GM19023 (cell line): ENCODE results near the gene EPB41L1.
"Not testable (repeated sequence)": the region's sequence is repeated elsewhere in the genome, so short reads cannot be mapped to it uniquely, and the experiment has no call there.

Source experiments
- ATAC-seq: cut with Tn5 transposase; IDR thresholded peaks from one replicate; pipeline ENCODE4 v1.9.1; 2021; ENCODE audit warnings: mild to moderate bottlenecking, moderate library complexity; ENCODE audit not compliant: unreplicated experiment

The EPB41L1 gene

DNA sequence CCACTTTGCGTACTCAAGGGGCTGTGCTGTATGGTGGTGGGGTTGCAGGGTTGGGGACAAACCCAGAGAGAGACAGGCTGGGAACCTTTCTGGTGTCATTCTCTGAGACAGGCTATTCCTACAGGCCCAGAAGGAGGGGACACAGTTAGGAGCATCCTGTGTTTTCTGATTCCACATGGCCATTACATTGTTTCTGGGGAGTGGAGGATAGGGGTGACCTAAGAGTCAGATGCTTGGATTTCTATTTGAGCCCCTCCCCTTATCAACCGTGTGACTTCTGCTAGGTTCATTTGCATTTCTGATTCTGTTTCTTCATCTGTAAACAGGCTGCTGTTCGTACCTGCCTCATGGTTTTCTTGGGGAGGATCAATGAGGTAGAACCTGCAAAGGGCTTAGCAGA is 29.4 kb upstream of the EPB41L1 start:
- no peak for ATAC-seq

DNA sequence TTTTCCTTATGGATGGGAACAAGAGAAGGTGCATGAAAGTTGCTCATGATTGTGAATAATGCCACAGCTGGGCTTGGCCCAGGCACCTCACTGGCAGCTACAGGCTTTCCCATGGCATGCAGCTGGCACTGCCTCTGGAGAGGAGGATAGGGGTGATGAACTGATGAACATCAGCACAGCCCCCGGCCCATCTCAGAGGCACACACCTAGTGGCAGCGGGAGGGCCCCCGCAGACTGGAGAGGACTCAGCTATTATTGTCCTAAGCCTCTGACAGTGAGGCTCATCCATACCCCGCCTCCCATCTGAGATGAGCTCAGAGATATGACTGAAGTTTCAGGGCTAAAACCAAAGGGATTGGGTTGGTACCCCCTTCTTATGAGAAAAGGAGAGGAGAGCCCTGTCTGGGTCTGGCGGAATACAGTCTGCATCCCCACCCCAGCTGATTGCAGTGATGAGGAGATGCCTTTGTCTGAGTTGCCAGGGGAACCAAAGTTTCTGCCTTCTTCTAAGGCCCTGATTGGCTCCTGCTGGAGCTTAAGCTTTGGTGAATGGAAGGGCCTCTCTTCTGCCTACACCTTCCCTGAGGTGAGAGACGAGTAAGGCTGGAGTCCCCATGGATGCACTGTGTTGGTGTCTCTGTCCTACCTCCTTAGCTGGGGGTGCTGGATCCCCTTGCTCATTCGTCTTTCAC is 27.6 kb upstream of the EPB41L1 start:
- ATAC-seq = no peak

DNA sequence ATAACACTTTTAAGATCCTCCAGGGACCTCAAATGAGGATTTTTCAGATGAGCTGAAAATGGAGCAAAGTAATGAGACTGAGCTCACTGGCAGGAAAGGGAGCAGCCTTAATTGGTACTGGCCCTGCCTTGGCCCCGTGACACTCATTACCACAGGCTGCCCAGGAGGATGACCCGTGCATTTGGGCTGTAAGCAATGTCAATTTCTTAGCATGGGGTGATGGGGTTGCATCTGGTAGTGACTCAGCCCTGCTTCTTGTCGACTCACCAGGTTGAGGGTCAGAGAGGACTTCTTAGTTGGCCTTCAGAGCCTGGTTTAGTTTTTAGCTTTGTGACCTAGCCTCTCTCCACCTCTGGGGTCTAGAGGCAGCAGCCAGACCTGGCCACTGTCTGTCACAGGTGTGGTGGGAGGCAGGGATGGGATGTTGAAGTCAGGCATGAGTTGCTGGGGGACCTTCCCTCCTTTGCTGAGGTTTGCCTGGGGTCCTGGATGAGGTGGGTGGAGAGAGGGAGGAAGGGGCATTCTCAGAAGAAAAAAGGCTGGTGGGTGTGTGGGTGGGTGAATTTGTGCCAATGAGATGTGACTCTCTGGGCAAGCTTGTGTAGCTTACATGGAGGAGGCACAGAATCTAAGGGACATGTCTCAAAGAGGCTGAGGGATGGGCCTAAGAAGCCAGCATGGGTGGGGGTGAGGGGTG is 25.9 kb upstream of the EPB41L1 start:
- ATAC-seq = no peak

DNA sequence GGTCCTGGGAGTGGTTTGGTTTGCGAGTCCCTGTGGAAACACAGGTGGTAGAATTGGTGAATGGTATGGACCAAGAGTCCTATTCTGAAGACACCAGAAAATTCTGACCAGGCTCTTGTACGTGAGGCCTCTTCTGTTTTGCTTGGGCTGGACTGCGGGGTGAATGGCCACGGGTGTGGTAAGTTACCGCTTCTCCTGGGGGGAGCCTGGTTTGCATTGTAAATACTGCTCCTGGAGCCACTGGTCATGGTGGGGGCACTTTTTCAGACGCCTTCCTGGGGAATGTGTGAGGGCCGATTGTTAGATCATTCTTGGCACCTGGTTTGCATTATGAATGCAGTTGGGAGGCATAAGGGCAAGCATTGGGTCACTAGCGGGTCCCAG is 25.4 kb upstream of the EPB41L1 start:
- ATAC-seq = no peak

DNA sequence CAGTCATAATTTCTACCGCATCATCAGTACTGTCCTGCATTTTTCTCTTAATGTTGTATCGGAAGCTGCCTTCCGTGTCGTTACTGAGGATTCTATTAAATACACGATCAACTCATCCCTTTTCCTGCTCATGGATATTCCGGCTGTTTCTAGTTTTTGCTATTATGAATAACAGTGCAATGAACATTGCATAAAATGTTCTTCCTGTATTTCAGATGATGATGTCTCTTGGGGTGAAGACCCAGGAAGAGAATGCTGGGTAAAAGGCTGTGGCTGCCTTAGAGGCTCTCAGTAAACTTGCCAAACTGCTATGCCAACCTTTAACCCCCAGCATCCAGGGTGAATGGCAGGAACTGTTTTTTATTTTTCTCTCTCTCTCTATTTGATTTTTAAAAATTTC is 24.1 kb upstream of the EPB41L1 start:
- no peak for ATAC-seq

DNA sequence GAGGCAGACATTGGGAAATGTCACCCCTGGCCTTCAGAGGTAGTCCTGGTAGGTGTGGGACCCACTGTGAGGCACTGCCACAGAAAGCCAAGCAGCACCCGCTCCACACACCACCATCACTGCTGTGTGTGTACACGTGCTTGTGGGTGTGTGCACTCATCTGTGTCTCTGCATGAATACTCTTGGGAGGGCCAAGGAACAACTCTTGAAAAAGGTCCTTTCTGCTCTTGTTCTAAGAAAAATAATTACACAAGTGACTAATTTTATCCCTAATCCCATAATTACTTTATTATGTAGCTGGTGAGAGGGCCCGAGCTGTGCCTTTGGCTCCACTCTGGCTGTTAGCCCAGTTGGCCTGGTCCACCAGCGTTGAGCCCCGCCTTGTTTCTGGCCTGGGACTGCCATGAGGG is 21.7 kb upstream of the EPB41L1 start:
- ATAC-seq = no peak

DNA sequence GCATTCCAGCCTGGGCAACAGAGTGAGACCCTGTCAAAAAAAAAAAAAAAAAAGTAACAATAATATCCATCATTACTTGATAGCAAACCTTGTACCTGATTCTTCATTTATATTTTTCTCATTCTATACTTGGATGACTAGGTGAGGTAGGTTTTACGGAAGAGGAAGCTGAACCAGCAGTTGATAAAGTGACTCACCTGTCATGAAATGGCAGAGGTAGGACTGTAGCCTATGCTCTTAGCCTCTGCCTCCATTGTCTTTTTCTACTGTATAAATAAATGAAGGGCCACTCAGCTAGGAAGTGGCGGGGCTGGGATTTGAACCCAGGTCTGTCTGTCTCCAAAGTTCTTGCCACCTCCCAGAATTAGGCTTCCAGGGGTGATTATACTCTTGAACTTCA is 20.7 kb upstream of the EPB41L1 start:
- no peak for ATAC-seq

DNA sequence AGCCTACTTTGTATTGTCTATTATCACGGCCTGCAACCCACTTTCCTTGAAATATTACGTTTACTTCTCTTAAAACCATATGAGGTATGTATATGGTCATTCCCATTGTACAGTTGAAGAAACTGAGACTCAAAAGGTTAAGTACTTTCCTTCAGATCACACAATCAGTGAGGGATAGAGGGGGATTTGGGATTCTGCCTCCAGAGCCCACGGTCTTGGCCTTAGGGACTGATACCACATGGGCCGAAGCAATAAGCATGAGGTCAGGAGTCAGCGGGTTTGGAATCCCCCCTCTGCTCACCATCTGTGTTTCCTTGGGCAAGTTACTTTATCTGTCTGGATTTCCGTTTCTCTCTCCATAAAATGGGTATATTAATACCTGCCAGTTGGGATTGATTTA is 19.4 kb upstream of the EPB41L1 start:
- no peak for ATAC-seq

DNA sequence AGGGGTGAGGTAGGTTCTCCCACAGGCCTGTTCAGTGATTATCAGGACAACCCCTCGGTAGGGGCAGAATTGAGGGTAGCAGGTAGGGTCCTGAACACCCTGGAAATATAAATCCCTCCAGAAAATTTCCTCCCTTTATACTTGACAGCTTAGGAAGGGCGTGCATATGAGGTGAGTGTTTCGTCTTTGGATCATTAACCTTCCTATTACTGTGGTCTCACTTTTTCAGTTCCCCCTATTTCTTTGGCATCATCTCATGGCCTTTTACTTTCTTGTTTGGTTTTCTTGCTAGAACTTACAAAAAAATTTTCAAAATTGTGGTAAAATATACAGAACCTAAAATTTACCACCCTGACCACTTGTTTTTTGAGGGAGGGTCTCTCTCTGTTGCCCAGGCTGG is 18.7 kb upstream of the EPB41L1 start:
- no peak for ATAC-seq

DNA sequence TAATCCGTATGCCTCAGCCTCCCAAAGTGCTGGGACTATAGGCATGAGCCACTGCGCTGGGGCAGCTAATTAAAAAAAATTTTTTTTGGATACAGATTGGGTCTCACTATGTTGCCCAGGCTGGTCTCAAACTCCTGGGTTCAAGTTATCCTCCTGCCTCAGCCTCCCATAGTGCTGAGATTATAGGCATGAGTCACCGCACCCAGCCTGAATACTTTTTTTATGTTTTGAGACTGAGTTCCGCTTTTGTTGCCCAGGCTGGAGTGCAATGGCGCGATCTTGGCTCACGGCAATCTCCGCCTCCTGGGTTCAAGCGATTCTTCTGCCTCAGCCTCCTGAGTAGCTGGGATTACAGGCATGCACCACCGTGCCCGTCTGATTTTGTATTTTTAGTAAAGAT is 17.2 kb upstream of the EPB41L1 start:
- not testable (repeated sequence) for ATAC-seq

DNA sequence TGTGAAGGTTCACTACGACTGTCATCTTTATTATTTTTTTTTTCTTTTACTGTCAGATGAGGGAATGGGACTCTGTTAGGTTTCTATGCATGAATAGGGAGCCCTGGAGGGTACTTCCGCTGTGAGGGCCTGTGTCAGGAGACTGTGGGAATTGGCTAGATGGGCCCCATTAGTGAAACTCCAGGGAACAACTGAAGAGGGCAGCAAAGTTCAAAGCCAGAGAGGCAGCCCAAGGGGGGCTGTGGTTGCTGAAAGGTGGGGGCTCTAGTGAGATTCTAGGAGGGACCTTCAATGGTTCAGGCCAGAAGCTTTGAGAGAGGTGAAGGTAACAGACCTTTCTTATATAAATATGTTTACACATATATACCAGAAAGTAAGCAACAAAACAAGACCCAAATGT is 13.2 kb upstream of the EPB41L1 start:
- ATAC-seq = no peak

DNA sequence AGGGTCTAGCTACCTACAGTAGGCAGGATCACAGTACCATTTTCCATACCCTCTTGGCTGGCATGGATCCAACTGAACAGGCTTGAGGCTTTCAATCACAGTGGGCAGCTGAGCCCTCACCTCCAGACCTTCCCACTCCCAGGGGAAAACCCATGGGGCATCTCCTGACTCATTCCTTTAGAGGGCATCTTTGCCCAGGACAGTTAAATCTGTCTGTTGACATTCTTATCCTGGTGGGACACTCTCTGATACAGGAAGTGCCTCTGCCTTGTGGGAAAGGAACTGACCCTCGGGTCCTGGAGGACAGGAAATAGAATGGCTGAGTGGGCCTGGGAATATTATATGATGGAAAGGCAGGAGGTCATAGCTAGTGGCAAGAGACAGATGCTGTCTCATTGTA is 10.2 kb upstream of the EPB41L1 start:
- ATAC-seq = no peak

DNA sequence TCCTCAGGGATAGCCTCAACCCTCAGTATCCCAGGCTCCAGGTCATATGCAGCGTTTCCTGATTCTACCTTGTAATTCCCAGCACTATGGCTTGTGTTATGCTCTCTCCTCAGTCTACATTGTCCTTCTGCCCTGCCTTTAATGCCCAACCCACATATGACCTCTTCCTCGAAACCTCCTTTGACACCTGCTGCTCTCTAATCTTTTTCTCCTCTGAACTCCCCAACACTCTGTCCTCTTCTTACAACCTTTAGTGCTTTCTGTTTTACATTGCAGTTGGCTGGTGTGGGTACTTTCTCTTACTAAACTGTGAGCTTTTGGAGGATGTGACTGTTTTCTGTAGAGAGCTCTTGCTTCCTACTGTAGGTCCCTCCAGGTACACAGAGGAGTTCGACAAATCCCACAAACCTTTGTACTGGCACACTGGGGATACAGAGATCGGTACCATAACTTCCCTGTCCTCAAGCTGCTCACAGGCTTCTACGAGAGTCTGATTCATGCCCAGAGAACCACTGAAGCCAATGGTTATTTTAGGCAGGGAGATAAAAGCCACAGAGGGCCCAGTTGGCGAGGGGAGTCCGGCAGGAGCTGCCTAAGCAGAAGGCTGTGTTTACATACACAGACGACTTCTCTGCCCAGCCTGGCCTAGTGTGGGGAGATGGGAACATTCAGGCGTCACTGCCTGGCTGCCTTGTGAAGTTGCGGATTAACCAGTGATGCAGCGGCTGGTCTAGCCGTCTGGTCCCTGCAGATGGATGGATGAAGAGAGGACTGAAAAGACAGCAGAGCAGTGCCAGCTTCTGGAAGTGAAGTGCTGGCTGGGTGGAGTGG is 8.4 kb upstream of the EPB41L1 start:
- no peak for ATAC-seq

DNA sequence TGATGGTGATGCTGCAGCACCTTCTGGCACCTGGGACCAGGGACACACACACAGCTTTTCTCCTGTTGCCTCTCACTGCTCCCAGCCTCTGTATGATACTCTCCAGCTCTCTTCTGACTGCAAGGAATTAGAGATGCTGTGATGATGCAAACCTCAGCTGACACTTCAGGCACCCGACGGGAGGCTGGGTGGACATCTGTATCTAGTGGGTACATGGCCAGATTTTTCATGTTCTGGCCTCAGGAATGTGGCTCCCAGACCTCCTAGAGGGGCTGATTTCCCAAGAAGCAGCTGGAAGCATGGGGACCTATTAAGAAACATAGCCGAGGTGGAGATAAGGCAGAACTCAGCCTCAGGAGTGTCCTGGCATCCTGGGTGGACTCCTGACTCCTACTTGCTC is 6.8 kb upstream of the EPB41L1 start:
- no peak for ATAC-seq

DNA sequence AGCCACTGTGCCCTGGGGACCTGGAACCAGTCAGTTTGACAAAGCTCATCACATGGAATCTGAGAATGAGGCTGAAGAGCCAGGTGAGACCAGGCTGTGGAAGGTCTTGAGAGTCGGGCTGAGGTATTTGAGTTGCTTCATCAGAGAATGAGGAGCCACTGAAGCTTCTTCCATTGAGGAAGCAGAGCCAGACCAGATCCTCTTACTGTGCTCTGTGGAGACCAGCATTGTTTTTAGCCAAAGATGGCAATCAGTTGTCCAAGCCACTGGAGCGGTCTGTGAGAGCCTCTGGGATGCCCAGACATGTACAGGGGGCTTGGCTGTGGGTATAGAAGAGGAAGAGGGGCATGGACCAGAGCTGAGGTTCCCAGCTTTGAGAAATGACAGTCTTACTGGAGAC is 6.1 kb upstream of the EPB41L1 start:
- ATAC-seq = no peak

DNA sequence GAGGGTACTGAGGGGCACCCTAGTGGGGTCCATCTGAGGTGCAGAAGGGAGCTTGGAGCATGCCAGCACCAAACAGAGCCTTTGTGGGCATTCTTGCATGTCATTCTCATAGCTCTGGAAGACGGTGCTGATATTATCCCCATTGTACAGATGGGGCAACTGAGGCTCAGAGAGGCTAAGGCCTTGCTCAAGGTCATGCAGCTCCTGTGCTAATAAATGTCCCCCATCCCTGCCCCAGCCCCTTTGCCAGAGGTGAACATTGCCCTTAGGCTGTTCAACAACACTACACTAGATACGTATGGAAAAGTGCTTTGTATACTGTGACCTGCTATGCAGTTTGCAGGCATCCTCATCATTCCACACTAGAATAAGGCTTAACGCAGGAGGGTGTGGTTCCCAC is 5.5 kb upstream of the EPB41L1 start:
- no peak for ATAC-seq

DNA sequence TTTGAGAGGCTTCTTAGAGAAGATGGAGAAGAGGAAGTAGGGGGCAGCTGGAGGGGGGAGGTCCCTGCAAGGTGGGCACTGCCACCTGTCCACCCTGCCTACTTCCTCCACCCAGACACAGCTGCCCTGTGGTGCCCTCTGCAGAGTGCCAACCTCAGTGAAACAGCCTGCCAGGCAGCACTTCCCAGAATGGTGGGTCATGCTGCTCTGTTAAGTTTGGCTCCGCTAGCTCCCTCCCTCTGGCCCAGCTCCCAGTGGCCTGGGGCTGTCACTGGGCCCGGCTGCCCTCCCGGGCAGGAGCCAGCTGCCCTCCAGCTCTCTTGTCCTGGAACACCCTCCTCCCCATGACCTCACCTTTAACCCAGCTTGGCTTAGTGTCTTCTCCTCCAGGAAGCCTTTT is 5.1 kb upstream of the EPB41L1 start:
- no peak for ATAC-seq

DNA sequence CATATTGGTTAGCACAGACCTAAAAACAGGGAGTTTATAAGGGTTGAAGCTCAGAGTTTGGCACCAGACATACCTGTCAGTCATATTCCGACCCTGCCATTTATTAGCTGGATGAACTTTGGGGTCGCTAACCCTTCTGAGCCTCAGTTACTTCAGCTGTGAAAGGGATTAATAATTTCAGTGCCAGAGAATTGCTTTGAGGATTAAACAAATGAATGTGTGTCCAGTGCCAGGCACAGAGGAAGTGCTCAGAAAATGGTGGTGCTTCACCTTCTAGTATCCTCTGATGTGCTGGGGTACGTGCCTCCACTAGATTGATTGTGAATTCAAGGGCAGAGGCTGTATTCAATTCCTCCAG is 4.1 kb upstream of the EPB41L1 start:
- no peak for ATAC-seq

DNA sequence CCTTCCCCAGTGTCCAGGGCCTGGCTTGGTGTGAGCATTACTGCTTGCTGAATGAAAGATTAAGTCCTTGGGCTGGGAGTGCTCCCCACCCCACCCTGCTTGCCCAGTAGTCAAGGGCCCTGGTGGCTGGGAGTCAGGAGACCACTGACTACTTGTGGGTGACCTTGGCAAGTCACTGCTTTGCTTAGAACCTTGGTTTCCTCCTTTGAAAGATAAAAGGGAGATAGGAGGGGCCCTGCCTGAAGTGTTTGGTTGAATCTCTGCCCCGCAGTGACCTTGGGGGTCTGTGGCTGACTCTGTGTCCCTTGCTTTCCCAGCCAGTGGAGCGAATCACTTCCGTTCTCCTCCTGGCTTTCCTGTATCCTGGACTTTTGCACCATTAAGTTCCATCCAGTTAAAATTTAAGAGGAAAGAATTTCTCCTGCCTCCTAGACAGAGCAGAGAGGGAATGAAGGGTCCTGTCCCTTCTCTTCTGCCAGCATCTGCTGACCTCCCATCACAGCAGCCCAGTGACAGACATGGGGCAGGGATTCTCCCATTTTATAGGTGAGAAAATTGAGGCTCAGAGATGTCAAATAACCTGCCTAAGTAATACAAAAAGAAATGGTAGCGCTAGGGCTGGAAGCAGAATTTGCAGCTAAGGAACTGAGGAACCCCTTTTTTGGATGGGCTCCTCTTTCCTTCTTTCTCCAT is 3.5 kb upstream of the EPB41L1 start:
- ATAC-seq = no peak

DNA sequence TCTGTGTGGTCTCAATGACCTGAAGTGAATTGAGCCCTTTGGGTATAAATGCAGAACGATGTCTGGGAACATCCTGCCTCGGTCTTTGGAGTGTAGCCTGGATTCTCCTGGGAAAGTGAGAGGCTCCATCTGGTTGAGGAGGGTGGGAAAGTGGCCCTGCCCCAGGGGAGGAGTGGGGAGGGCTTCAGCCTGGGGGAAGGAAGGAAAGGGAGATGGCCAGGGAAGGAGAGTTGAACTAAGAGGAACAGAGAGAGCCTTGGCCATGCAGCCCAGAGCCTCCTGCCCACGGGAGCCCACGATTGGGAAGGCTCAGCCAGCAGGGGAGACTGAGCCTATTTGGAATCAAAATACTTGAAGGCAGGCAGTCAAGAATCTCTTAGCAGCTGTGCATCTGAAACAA is 2.3 kb upstream of the EPB41L1 start:
- ATAC-seq = no peak

DNA sequence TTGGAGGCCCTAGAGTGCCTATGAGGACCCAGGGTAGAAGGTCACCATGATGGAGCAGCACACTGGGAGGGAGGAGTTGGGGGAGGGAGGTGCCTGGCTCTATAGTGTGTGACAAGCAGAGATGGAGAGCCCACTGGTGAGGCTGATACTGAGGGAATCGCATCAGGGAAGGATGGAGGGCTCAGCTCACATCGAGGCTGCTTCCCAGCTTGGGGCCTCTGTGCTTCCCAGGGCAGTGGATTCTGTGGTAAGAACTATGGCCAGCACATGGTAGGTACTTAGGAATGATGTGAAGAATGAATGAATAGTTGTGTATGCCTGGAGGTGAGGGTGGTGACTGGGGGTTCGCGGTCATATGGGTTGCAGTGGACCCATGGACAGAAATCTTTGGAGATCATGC is 1.3 kb upstream of the EPB41L1 start:
- no peak for ATAC-seq
